SK-N-SH treated with all-trans-retinoic acid at 6 μM for 48 hours (cell line): ENCODE measurements around the gene KLF3.

ENCODE experiments used
- ATAC-seq: fragments of 200-7000 bp; cut with Tn5 transposase; 3 replicates; pipeline ENCODE4 v1.9.1; 2020; ENCODE audit warnings: mild to moderate bottlenecking, moderate library complexity
- ARNTL ChIP-seq: fragments of 450-650 bp; formaldehyde crosslinking; IDR thresholded peaks from 2 replicates; pipeline ENCODE4 v1.5.0; 2020; ENCODE audit warnings: low read depth, mild to moderate bottlenecking, moderate library complexity, borderline replicate concordance
- BACH2 ChIP-seq: fragments of 250-450 bp; sonication (Bioruptor Pico); IDR thresholded peaks from 2 replicates; pipeline ENCODE4 v1.9.0; 2021; ENCODE audit warnings: mild to moderate bottlenecking, borderline replicate concordance
- CSRNP3 ChIP-seq: fragments of 250-450 bp; sonication (Bioruptor Pico); IDR thresholded peaks from 2 replicates; pipeline ENCODE4 v1.5.1; 2021; ENCODE audit warnings: mild to moderate bottlenecking, moderate library complexity
- GLIS3 ChIP-seq: fragments of 250-450 bp; sonication (Bioruptor Pico); IDR thresholded peaks from 2 replicates; pipeline ENCODE4 v1.5.0; 2020; ENCODE audit warnings: mild to moderate bottlenecking, moderate library complexity
- ISL1 ChIP-seq: fragments of 250-450 bp; sonication (Bioruptor Pico); IDR thresholded peaks from 2 replicates; pipeline ENCODE4 v2.1.2; 2022; ENCODE audit warnings: mild to moderate bottlenecking, moderate library complexity
- POU6F1 ChIP-seq: fragments of 250-450 bp; sonication (Bioruptor Pico); IDR thresholded peaks from 2 replicates; pipeline ENCODE4 v1.8.0; 2021; ENCODE audit warnings: low read depth, mild to moderate bottlenecking, moderate library complexity, borderline replicate concordance
- PPARA ChIP-seq: fragments of 250-450 bp; sonication (Bioruptor Pico); IDR thresholded peaks from 2 replicates; pipeline ENCODE4 v1.5.0; 2020; ENCODE audit warnings: mild to moderate bottlenecking, borderline replicate concordance
- RARB ChIP-seq: fragments of 250-450 bp; sonication (Bioruptor Pico); IDR thresholded peaks from 2 replicates; pipeline ENCODE4 v1.8.0; 2021; ENCODE audit warnings: mild to moderate bottlenecking, moderate library complexity
- SNAI2 ChIP-seq: fragments of 250-450 bp; sonication (Bioruptor Pico); IDR thresholded peaks from 2 replicates; pipeline ENCODE4 v1.5.0; 2020; ENCODE audit warnings: mild to moderate bottlenecking, moderate library complexity
- TCF4 ChIP-seq: fragments of 250-450 bp; sonication (Bioruptor Pico); IDR thresholded peaks from 2 replicates; pipeline ENCODE4 v1.8.0; 2021; ENCODE audit warnings: mild to moderate bottlenecking, moderate library complexity, borderline replicate concordance
- ZC3H10 ChIP-seq: fragments of 250-450 bp; sonication (Bioruptor Pico); IDR thresholded peaks from 2 replicates; pipeline ENCODE4 v1.5.1; 2021; ENCODE audit warnings: mild to moderate bottlenecking, moderate library complexity
- ZFP3 ChIP-seq: fragments of 250-450 bp; sonication (Bioruptor Pico); IDR thresholded peaks from 2 replicates; pipeline ENCODE4 v1.5.0; 2020; ENCODE audit warnings: mild to moderate bottlenecking, moderate library complexity
- ZFP30 ChIP-seq: fragments of 450-650 bp; formaldehyde crosslinking; IDR thresholded peaks from 2 replicates; pipeline ENCODE4 v1.5.0; 2022; ENCODE audit warnings: mild to moderate bottlenecking, moderate library complexity
- ZNF565 ChIP-seq: fragments of 450-650 bp; formaldehyde crosslinking; conservative IDR thresholded peaks from 2 replicates; pipeline ENCODE4 v1.5.0; 2020; ENCODE audit warnings: low read depth, mild to moderate bottlenecking, moderate library complexity
- ZNF70 ChIP-seq: fragments of 450-650 bp; formaldehyde crosslinking; IDR thresholded peaks from 2 replicates; pipeline ENCODE4 v1.5.0; 2020; ENCODE audit warnings: mild to moderate bottlenecking, moderate library complexity
- TF ChIP-seq, protein P1 (sequence below): fragments of 250-450 bp; sonication (Bioruptor Pico); IDR thresholded peaks from 2 replicates; pipeline ENCODE4 v1.8.0; 2020; ENCODE audit warnings: mild to moderate bottlenecking, moderate library complexity, borderline replicate concordance

Gene KLF3

GRCh38 chr4:38734446-38734845, 70.4 kb downstream of the KLF3 start (continued):
- TF ChIP-seq POU6F1 (no peak), ISL1 (CRISPR knock-in tag) (no peak), ZNF565 (no peak), ZNF70 (no peak)

- TF ChIP-seq RARB (CRISPR knock-in tag) (no peak), GLIS3 (CRISPR knock-in tag) (no peak), ARNTL (CRISPR knock-in tag) (no peak), CSRNP3 (CRISPR knock-in tag) (no peak), POU6F1 (no peak), SNAI2 (CRISPR knock-in tag) (no peak), PPARA (CRISPR knock-in tag) (no peak), ZC3H10 (CRISPR knock-in tag) (no peak), ZNF70 (no peak), ISL1 (CRISPR knock-in tag) (no peak)
- TF ChIP-seq, protein P1, sequence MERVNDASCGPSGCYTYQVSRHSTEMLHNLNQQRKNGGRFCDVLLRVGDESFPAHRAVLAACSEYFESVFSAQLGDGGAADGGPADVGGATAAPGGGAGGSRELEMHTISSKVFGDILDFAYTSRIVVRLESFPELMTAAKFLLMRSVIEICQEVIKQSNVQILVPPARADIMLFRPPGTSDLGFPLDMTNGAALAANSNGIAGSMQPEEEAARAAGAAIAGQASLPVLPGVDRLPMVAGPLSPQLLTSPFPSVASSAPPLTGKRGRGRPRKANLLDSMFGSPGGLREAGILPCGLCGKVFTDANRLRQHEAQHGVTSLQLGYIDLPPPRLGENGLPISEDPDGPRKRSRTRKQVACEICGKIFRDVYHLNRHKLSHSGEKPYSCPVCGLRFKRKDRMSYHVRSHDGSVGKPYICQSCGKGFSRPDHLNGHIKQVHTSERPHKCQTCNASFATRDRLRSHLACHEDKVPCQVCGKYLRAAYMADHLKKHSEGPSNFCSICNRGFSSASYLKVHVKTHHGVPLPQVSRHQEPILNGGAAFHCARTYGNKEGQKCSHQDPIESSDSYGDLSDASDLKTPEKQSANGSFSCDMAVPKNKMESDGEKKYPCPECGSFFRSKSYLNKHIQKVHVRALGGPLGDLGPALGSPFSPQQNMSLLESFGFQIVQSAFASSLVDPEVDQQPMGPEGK (CRISPR knock-in tag): no peak
- ATAC-seq: no peak
Measured at GRCh38 chr4:38734911-38735310, 70.9 kb downstream of the KLF3 start.

GRCh38 chr4:38735870-38736269, 71.9 kb downstream of the KLF3 start:
- no peak for ATAC-seq
- TF ChIP-seq CSRNP3 (CRISPR knock-in tag) (no peak), TCF4 (CRISPR knock-in tag) (no peak), ZNF70 (no peak), ZFP30 (no peak), GLIS3 (CRISPR knock-in tag) (no peak), ZFP3 (CRISPR knock-in tag) (no peak)

GRCh38 chr4:38738940-38739803, 75.2 kb downstream of the KLF3 start:
- TF ChIP-seq ARNTL (CRISPR knock-in tag): no peak
- no peak for TF ChIP-seq CSRNP3 (CRISPR knock-in tag)
- TF ChIP-seq ZFP3 (CRISPR knock-in tag): no peak
- no peak for TF ChIP-seq BACH2 (CRISPR knock-in tag)
- no peak for TF ChIP-seq PPARA (CRISPR knock-in tag)
- TF ChIP-seq RARB (CRISPR knock-in tag): no peak
- ATAC-seq: no peak
